Suprapubic skin (tissue), 4 donors: Measurements from ENCODE around the gene EML3.
A peak's percentile ranks its signal among the peaks of the same experiment; 100 is the strongest.

Source experiments
- CTCF ChIP-seq, 2 donors: fragments of 200-600 bp in 1 of 2; fragments of 450-650 bp in 1 of 2; sonication (generic) in 1 of 2; IDR thresholded peaks; one replicate each; pipeline ENCODE4 v1.5.1; 2016 to 2019; ENCODE audit warnings: antibody characterized with exemption in 2 of 2, mild to moderate bottlenecking in 1 of 2, moderate library complexity in 1 of 2
- EP300 ChIP-seq: sonication (generic); formaldehyde crosslinking; IDR thresholded peaks from one replicate; pipeline ENCODE4 v1.6.1; 2017; ENCODE audit warnings: antibody characterized with exemption
- POLR2A ChIP-seq, 2 donors: fragments of 450-650 bp; IDR thresholded peaks; one replicate each; pipeline ENCODE4 v1.6.1; 2017; ENCODE audit warnings: antibody characterized with exemption in 2 of 2, mild to moderate bottlenecking in 2 of 2, moderate library complexity in 2 of 2
- POLR2AphosphoS5 ChIP-seq, 3 donors: sonication (generic); formaldehyde crosslinking; IDR thresholded peaks; one replicate each; pipeline ENCODE4 v1.6.1; 2017; ENCODE audit warnings: antibody characterized with exemption in 3 of 3

- TF ChIP-seq CTCF (IDR thresholded peaks at IDR 0.05) (no peak), EP300 (no peak), POLR2A (IDR thresholded peaks at IDR 0.05) (peak; percentile 11 to 53), POLR2AphosphoS5 (IDR thresholded peaks at IDR 0.05) (peak in 2 of 3 donors; percentile 35 to 81)
Measured at GRCh38 chr11:62573592-62574362, 38.8 kb downstream of the EML3 start, which contains the start of gene EEF1G.
